HFFc6 (cell line): ENCODE results near the gene PSEN2. TPM values are rescaled to one million over a fixed set of nuclear protein-coding genes. Genes with fewer than 3 reads are reported as not detected.

Source experiments
- DNase-seq: peaks from one replicate; pipeline ENCODE4 v3.0.0-alpha.2; 2018
- H3K27ac Mint-ChIP-seq: 2 replicates; pipeline ENCODE4 v1.8.0; 2020; ENCODE audit warnings: mild to moderate bottlenecking, mixed read lengths
- H3K27me3 Mint-ChIP-seq: 2 replicates; pipeline ENCODE4 v1.8.0; 2021; ENCODE audit warnings: mild to moderate bottlenecking, moderate library complexity, mixed read lengths; ENCODE audit not compliant: insufficient read depth
- H3K36me3 Mint-ChIP-seq: 2 replicates; pipeline ENCODE4 v1.8.0; 2021; ENCODE audit warnings: low read depth, mixed read lengths
- H3K4me1 Mint-ChIP-seq: 2 replicates; pipeline ENCODE4 v1.8.0; 2020; ENCODE audit warnings: low read depth, mixed read lengths
- H3K4me3 Mint-ChIP-seq: 2 replicates; pipeline ENCODE4 v1.8.0; 2020; ENCODE audit warnings: mild to moderate bottlenecking, moderate library complexity, mixed read lengths
- H3K9me3 Mint-ChIP-seq: 2 replicates; pipeline ENCODE4 v1.8.0; 2020; ENCODE audit warnings: mild to moderate bottlenecking, mixed read lengths
- total RNA-seq, 6 experiments: library from RNA; stranded (reverse); fragmentation: NEBNext Ultra II Directional; extraction: Animal tissue kit (Norgen Biotek cat#: 25700); gene quantifications; 2 replicates in 1 of 6; 3 replicates in 5 of 6; pipeline ENCODE4 v1.2.3, GENCODE V29; 2021
- TF ChIP-seq, protein P1 (sequence below): fragments of 200-600 bp; sonication (generic); IDR thresholded peaks from 2 replicates; pipeline ENCODE4 v1.5.0; 2021; ENCODE audit warnings: antibody characterized with exemption, mild to moderate bottlenecking

PSEN2 gene
- total RNA-seq, 6 experiments from 2014 or later = 11.0 to 17.4 (median 13.4) TPM

DNA sequence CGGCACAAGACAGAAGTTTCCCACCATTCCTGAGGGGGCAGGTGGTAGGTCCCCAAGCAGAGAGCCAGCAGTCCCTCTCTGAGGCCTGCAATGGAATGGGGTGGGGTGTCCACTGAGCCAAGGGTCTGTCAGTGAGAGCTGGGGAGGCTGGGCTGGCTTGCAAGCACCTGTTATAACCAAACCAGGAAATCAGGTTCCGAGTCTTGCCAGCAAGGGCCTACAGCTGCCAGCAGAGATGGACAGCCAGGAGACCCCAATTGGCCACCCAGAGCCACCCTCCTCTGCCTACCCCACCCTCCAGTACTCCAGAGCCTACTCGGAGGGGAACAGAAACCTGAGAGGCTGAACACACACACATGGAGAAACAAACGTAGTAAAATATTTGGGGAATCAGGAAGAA, 32.2 kb downstream of the PSEN2 start:
- Mint-ChIP-seq H3K27ac (no peak overlapping the region), H3K4me1 (peaks cover 13% of the 10 kb centered on the region), H3K27me3 (peaks cover 1% of the 10 kb centered on the region), H3K4me3 (no peak overlapping the region), H3K36me3 (no peaks in the 10 kb centered on the region), H3K9me3 (no peaks in the 10 kb centered on the region)
- TF ChIP-seq, protein P1, sequence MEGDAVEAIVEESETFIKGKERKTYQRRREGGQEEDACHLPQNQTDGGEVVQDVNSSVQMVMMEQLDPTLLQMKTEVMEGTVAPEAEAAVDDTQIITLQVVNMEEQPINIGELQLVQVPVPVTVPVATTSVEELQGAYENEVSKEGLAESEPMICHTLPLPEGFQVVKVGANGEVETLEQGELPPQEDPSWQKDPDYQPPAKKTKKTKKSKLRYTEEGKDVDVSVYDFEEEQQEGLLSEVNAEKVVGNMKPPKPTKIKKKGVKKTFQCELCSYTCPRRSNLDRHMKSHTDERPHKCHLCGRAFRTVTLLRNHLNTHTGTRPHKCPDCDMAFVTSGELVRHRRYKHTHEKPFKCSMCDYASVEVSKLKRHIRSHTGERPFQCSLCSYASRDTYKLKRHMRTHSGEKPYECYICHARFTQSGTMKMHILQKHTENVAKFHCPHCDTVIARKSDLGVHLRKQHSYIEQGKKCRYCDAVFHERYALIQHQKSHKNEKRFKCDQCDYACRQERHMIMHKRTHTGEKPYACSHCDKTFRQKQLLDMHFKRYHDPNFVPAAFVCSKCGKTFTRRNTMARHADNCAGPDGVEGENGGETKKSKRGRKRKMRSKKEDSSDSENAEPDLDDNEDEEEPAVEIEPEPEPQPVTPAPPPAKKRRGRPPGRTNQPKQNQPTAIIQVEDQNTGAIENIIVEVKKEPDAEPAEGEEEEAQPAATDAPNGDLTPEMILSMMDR = no peak
- DNase-seq = no peak

DNA sequence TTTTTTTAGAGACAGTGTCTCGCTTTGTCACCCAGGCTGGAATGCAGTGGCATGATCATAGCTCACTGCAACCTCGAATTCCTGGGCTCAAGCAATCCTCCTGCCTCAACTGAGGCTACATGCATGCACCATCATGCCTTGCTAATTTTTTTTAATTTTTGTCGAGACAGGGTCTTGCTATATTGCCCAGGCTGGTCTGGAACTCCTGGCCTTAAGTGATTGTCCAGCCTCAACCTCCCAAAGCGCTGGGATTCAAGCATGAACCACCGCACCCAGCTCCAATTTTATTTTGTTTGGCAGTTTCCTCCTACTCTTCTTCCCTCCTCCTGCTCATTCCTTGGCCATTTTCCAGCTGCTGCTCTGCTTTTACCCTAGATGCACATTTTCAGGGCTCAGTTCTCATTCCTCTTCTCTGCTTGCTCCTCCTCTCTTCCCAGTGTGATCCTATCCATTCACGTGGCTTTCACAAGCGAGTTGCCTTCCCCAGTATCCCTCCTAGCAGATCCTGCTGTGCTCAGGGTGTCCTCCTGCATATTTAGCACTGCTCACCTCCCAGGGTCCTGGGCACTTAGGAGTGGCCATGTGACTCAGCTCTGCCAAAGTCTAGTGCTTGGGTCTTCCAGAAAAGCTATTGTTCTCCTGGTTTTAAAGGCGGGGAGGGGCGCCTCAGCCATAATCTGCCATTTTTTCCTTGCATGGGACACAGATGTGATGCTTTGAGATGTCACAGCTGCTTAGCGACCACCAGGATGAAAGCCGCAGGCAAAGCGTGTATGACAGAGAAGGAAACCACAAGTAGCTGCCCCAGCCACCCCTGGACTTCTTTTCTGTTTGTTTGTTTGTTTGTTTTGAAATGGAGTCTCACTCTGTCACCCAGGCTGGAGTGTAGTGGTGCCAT, 33.7 kb downstream of the PSEN2 start:
- Mint-ChIP-seq H3K4me3 (no peak overlapping the region), H3K9me3 (no peaks in the 10 kb centered on the region), H3K36me3 (no peaks in the 10 kb centered on the region), H3K27ac (no peak overlapping the region), H3K4me1 (peaks cover 13% of the 10 kb centered on the region), H3K27me3 (peaks cover 1% of the 10 kb centered on the region)
- DNase-seq = peak; percentile 20
- TF ChIP-seq, protein P1 = no peak

DNA sequence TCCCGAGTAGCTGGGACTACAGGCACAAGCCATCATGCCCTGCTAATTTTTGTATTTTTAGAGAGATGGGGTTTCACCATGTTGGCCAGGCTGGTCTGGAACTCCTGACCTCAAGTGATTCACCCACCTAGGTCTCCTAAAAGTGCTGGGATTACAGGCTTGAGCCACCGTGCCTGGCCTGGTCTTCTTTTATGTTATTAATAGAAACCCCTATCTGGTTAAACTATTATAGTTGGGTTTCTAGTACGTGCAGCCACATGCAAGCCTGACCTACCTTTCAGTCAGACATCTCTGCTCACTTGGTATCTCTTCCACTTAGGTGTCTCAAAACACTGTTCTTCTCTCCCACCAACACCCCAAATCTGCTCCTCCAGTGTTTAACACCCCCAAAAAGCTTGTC, 34.4 kb downstream of the PSEN2 start:
- Mint-ChIP-seq H3K27me3 (peaks cover 1% of the 10 kb centered on the region), H3K36me3 (no peaks in the 10 kb centered on the region), H3K27ac (no peak overlapping the region), H3K4me3 (no peak overlapping the region), H3K9me3 (no peaks in the 10 kb centered on the region), H3K4me1 (peaks cover 13% of the 10 kb centered on the region)
- DNase-seq = no peak
- TF ChIP-seq, protein P1 = no peak

- no peak overlapping the region for H3K27ac Mint-ChIP-seq
- H3K27me3 Mint-ChIP-seq = peaks cover 2% of the 10 kb centered on the region; the same call in 1 of the 2 replicates
- DNase-seq = no peak
- TF ChIP-seq, protein P1 = no peak
- no peaks in the 10 kb centered on the region for H3K9me3 Mint-ChIP-seq
- peaks cover 10% of the 10 kb centered on the region for H3K4me1 Mint-ChIP-seq
- H3K4me3 Mint-ChIP-seq = no peak overlapping the region
- H3K36me3 Mint-ChIP-seq = no peaks in the 10 kb centered on the region
These were observed 38.0 kb downstream of the PSEN2 start for GRCh38 chr1:226908419-226908818.

GRCh38 chr1:226908913-226909312, 38.5 kb downstream of the PSEN2 start:
- TF ChIP-seq, protein P1 = no peak
- Mint-ChIP-seq H3K4me3 (no peak overlapping the region), H3K27me3 (peaks cover 2% of the 10 kb centered on the region; the same call in 1 of the 2 replicates)

More at GRCh38 chr1:226908913-226909312, 38.5 kb downstream of the PSEN2 start:
- no peaks in the 10 kb centered on the region for H3K36me3 Mint-ChIP-seq
- peaks cover 5% of the 10 kb centered on the region for H3K4me1 Mint-ChIP-seq
- no peak overlapping the region for H3K27ac Mint-ChIP-seq
- no peak for DNase-seq
- no peaks in the 10 kb centered on the region for H3K9me3 Mint-ChIP-seq
